Osteocyte (in vitro differentiated cells): ENCODE measurements around the gene TRPM3. TPM values are rescaled to one million over a fixed set of nuclear protein-coding genes. Genes with fewer than 3 reads are reported as not detected.

Experiments
- DNase-seq: peaks from one replicate; pipeline ENCODE4 v3.0.0; 2021; ENCODE audit warnings: mixed read lengths; ENCODE audit not compliant: unreplicated experiment; ENCODE audit errors: extremely low spot score
- H3K27ac Mint-ChIP-seq: one replicate; pipeline ENCODE4 v1.8.0; 2021; ENCODE audit warnings: mild to moderate bottlenecking, mixed read lengths; ENCODE audit not compliant: unreplicated experiment
- H3K27me3 Mint-ChIP-seq: one replicate; pipeline ENCODE4 v1.8.0; 2021; ENCODE audit warnings: mixed read lengths; ENCODE audit not compliant: unreplicated experiment
- H3K36me3 Mint-ChIP-seq: one replicate; pipeline ENCODE4 v1.8.0; 2021; ENCODE audit warnings: mixed read lengths; ENCODE audit not compliant: unreplicated experiment
- H3K4me1 Mint-ChIP-seq: one replicate; pipeline ENCODE4 v1.8.0; 2021; ENCODE audit warnings: mixed read lengths; ENCODE audit not compliant: unreplicated experiment
- H3K4me3 Mint-ChIP-seq: one replicate; pipeline ENCODE4 v1.8.0; 2021; ENCODE audit warnings: mild to moderate bottlenecking, moderate library complexity, mixed read lengths; ENCODE audit not compliant: unreplicated experiment
- H3K9me3 Mint-ChIP-seq: one replicate; pipeline ENCODE4 v1.8.0; 2021; ENCODE audit warnings: mixed read lengths; ENCODE audit not compliant: unreplicated experiment
- total RNA-seq: library from RNA; stranded (reverse); gene quantifications from 2 replicates; pipeline ENCODE4 v1.2.1, GENCODE V29; 2021
- TF ChIP-seq, protein P1 (sequence below): fragments of 200-600 bp; sonication (generic); IDR thresholded peaks from 2 replicates; pipeline ENCODE4 v1.5.0; 2021; ENCODE audit warnings: antibody characterized with exemption, mild to moderate bottlenecking, moderate library complexity

The TRPM3 gene
- total RNA-seq, 1 donor from 2014 or later = 0.05 TPM

DNA sequence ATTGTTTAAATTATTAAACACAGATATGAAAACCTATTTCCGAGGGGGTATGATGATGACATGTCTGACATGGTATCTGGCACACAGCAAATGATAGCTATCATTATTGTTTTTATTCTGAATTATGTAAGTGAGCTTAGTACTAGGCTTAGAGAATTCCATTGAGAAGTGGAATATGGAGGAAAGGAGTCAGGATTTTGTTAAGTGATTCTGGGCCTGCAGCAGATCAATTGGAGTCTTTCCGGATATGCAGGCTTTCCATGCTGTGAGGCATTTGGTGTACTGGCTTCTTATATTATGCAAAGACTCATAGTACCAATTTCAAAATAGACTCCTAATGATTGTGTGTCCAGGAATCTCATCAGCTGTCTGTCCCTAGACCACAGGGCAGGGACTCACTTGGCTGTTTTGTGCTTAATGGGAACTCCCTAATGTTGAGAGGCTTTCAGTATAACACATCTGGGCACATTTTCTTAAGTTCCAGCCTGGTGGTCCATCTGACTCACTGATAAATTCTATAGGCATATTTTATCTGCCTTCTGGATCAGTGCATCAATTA, 527.0 kb downstream of the TRPM3 start:
- H3K4me1 Mint-ChIP-seq = peaks cover 26% of the 10 kb centered on the region
- no peaks in the 10 kb centered on the region for H3K27me3 Mint-ChIP-seq
- DNase-seq = no peak
- H3K9me3 Mint-ChIP-seq = peaks cover 8% of the 10 kb centered on the region
- no peak overlapping the region for H3K4me3 Mint-ChIP-seq
- no peak overlapping the region for H3K27ac Mint-ChIP-seq
- TF ChIP-seq, protein P1, sequence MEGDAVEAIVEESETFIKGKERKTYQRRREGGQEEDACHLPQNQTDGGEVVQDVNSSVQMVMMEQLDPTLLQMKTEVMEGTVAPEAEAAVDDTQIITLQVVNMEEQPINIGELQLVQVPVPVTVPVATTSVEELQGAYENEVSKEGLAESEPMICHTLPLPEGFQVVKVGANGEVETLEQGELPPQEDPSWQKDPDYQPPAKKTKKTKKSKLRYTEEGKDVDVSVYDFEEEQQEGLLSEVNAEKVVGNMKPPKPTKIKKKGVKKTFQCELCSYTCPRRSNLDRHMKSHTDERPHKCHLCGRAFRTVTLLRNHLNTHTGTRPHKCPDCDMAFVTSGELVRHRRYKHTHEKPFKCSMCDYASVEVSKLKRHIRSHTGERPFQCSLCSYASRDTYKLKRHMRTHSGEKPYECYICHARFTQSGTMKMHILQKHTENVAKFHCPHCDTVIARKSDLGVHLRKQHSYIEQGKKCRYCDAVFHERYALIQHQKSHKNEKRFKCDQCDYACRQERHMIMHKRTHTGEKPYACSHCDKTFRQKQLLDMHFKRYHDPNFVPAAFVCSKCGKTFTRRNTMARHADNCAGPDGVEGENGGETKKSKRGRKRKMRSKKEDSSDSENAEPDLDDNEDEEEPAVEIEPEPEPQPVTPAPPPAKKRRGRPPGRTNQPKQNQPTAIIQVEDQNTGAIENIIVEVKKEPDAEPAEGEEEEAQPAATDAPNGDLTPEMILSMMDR = no peak
- H3K36me3 Mint-ChIP-seq = no peaks in the 10 kb centered on the region

DNA sequence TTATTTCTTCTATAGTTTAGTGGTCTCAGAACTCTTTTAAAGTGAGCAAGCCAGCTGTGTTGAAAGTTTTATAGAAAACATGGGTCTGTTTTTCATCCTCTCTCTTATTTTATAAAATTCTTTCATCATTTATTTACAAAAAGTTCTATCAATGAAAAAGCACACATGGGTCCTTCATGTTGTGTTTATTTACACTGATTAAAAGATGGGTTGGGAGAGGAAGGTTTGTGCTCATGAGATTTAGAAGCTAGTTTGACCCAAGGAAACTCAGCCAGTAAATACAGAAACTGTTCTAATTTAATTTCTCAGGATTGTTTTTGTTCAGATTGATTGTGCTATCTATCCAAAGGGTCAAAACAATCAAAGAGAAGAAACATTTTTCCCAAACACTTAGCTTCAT, 528.2 kb downstream of the TRPM3 start:
- TF ChIP-seq, protein P1 = no peak
- Mint-ChIP-seq H3K27ac (no peak overlapping the region), H3K36me3 (no peaks in the 10 kb centered on the region), H3K4me1 (peaks cover 21% of the 10 kb centered on the region), H3K9me3 (peaks cover 8% of the 10 kb centered on the region), H3K27me3 (no peaks in the 10 kb centered on the region), H3K4me3 (no peak overlapping the region)
- DNase-seq = no peak

DNA sequence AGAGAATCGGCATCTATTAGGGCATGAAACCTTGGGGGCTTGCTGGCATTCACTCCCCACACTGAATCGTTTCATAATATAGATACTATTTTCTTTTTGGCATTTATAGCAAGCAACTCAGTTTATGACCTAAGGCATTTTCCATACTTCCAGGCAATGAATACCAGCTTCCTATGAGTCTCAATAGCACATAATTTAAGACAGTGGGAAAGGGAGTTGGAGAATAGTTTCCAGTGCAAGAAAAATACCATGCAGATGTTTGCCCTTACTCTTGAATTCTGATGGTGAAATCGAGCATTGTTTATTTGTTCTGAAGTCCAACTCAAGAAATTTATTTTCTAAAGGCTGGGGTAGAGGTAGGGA, 531.1 kb downstream of the TRPM3 start:
- no peak overlapping the region for H3K27ac Mint-ChIP-seq
- no peaks in the 10 kb centered on the region for H3K27me3 Mint-ChIP-seq
- no peak for DNase-seq
- TF ChIP-seq, protein P1 = no peak
- H3K4me1 Mint-ChIP-seq = peaks cover 15% of the 10 kb centered on the region
- peaks cover 4% of the 10 kb centered on the region for H3K9me3 Mint-ChIP-seq
- no peaks in the 10 kb centered on the region for H3K36me3 Mint-ChIP-seq
- no peak overlapping the region for H3K4me3 Mint-ChIP-seq

GRCh38 chr9:70589571-70590314, 531.7 kb downstream of the TRPM3 start:
- H3K9me3 Mint-ChIP-seq = peaks cover 4% of the 10 kb centered on the region
- H3K27ac Mint-ChIP-seq = no peak overlapping the region

GRCh38 chr9:70588999-70589398, 532.4 kb downstream of the TRPM3 start:
- H3K4me3 Mint-ChIP-seq = peak overlapping the region; percentile 31
- no peaks in the 10 kb centered on the region for H3K27me3 Mint-ChIP-seq
- H3K9me3 Mint-ChIP-seq = peaks cover 4% of the 10 kb centered on the region
- H3K4me1 Mint-ChIP-seq = peaks cover 8% of the 10 kb centered on the region
- no peak overlapping the region for H3K27ac Mint-ChIP-seq
- TF ChIP-seq, protein P1 = no peak
- H3K36me3 Mint-ChIP-seq = no peaks in the 10 kb centered on the region
- no peak for DNase-seq

More at GRCh38 chr9:70589571-70590314, 531.7 kb downstream of the TRPM3 start:
- no peak for DNase-seq
- Mint-ChIP-seq H3K4me1 (peaks cover 15% of the 10 kb centered on the region), H3K36me3 (no peaks in the 10 kb centered on the region), H3K4me3 (peak overlapping the region; percentile 31), H3K27me3 (no peaks in the 10 kb centered on the region)
- TF ChIP-seq, protein P1 = no peak
